HEK293 (cell line): ENCODE measurements around the gene CS.
A peak's percentile ranks its signal among the peaks of the same experiment; 100 is the strongest.

Source experiments
- CTCF ChIA-PET: fragments of 350-600 bp; formaldehyde crosslinking; extraction: SDS; loops from one replicate; lab custom pipeline; 2021; ENCODE audit warnings: antibody characterized with exemption; lab: Yijun Ruan, JAX
- POLR2A ChIA-PET: fragments of 300-600 bp; formaldehyde crosslinking; extraction: SDS; loops from one replicate; lab custom pipeline; 2020; ENCODE audit warnings: antibody characterized with exemption, inconsistent platforms; lab: Yijun Ruan, JAX
- H3K27ac ChIP-seq: fragments of 200-500 bp; sonication (Bioruptor generic); 2 replicates; pipeline ENCODE4 v1.5.1; 2014; ENCODE audit warnings: low read depth, low read length, control low read depth, inconsistent platforms; ENCODE audit errors: extremely low read depth
- H3K36me3 ChIP-seq, 2 experiments: fragments of 200-500 bp in 1 of 2; sonication (Bioruptor generic) in 1 of 2; 1 replicate in 1 of 2; 2 replicates in 1 of 2; pipeline ENCODE4 v1.5.1; 2014 to 2017; ENCODE audit warnings: inconsistent platforms in 2 of 2, low read length in 2 of 2; ENCODE audit not compliant: control insufficient read depth in 2 of 2, insufficient read depth in 1 of 2
- H3K4me1 ChIP-seq: fragments of 200-500 bp; sonication (Bioruptor generic); 2 replicates; pipeline ENCODE4 v1.5.1; 2014; ENCODE audit warnings: mild to moderate bottlenecking, low read length, inconsistent platforms; ENCODE audit not compliant: control insufficient read depth, insufficient read depth
- H3K4me3 ChIP-seq: 2 replicates; pipeline ENCODE4 v1.5.1; 2011; ENCODE audit warnings: low read depth, mild to moderate bottlenecking, control low read depth, low read length, moderate library complexity
- H3K9me3 ChIP-seq: fragments of 200-500 bp; sonication (Bioruptor generic); 2 replicates; pipeline ENCODE4 v1.5.1; 2014; ENCODE audit warnings: low read depth, low read length, inconsistent platforms; ENCODE audit not compliant: control insufficient read depth, insufficient read depth
- BCL11A ChIP-seq: fragments of 450-650 bp; formaldehyde crosslinking; IDR thresholded peaks from 2 replicates; pipeline ENCODE4 v1.5.1; 2016; ENCODE audit warnings: low read depth, missing biosample characterization, missing genetic modification characterization
- ELK4 ChIP-seq: IDR thresholded peaks from 2 replicates; pipeline ENCODE4 v1.6.1; 2011; ENCODE audit warnings: mild to moderate bottlenecking, low read depth, low read length, borderline replicate concordance
- KLF16 ChIP-seq: fragments of 450-650 bp; formaldehyde crosslinking; IDR thresholded peaks from 2 replicates; pipeline ENCODE4 v1.5.1; 2017; ENCODE audit warnings: missing biosample characterization, missing genetic modification characterization
- OVOL3 ChIP-seq: fragments of 450-650 bp; formaldehyde crosslinking; IDR thresholded peaks from 2 replicates; pipeline ENCODE4 v1.5.1; 2016; ENCODE audit warnings: missing biosample characterization, missing genetic modification characterization
- PRDM2 ChIP-seq: fragments of 450-650 bp; formaldehyde crosslinking; IDR thresholded peaks from 2 replicates; pipeline ENCODE4 v1.5.1; 2016; ENCODE audit warnings: missing biosample characterization, missing genetic modification characterization, borderline replicate concordance
- RBAK ChIP-seq: fragments of 450-650 bp; formaldehyde crosslinking; IDR thresholded peaks from 2 replicates; pipeline ENCODE4 v1.5.1; 2016; ENCODE audit warnings: missing biosample characterization, missing genetic modification characterization
- REST ChIP-seq: fragments of 450-650 bp; formaldehyde crosslinking; IDR thresholded peaks from 2 replicates; pipeline ENCODE4 v1.5.1; 2016; ENCODE audit warnings: missing biosample characterization, missing genetic modification characterization
- SP7 ChIP-seq: fragments of 450-650 bp; formaldehyde crosslinking; IDR thresholded peaks from 2 replicates; pipeline ENCODE4 v1.5.1; 2016; ENCODE audit warnings: missing biosample characterization, missing genetic modification characterization
- WT1 ChIP-seq: fragments of 450-650 bp; formaldehyde crosslinking; IDR thresholded peaks from 2 replicates; pipeline ENCODE4 v1.5.1; 2016; ENCODE audit warnings: missing biosample characterization, missing genetic modification characterization
- ZFP37 ChIP-seq: fragments of 450-650 bp; formaldehyde crosslinking; IDR thresholded peaks from 2 replicates; pipeline ENCODE4 v1.5.1; 2016; ENCODE audit warnings: missing biosample characterization, missing genetic modification characterization
- ZNF133 ChIP-seq: fragments of 450-650 bp; formaldehyde crosslinking; IDR thresholded peaks from 2 replicates; pipeline ENCODE4 v1.5.1; 2016; ENCODE audit warnings: missing biosample characterization, missing genetic modification characterization
- ZNF155 ChIP-seq: fragments of 450-650 bp; formaldehyde crosslinking; IDR thresholded peaks from 2 replicates; pipeline ENCODE4 v1.5.1; 2016; ENCODE audit warnings: missing biosample characterization, missing genetic modification characterization
- ZNF324 ChIP-seq: fragments of 450-650 bp; formaldehyde crosslinking; IDR thresholded peaks from 2 replicates; pipeline ENCODE4 v1.5.1; 2016; ENCODE audit warnings: missing biosample characterization, missing genetic modification characterization
- ZNF394 ChIP-seq: fragments of 450-650 bp; formaldehyde crosslinking; IDR thresholded peaks from 2 replicates; pipeline ENCODE4 v1.5.1; 2016; ENCODE audit warnings: missing biosample characterization, missing genetic modification characterization, mild to moderate bottlenecking, moderate library complexity, borderline replicate concordance
- ZNF404 ChIP-seq: fragments of 450-650 bp; formaldehyde crosslinking; IDR thresholded peaks from 2 replicates; pipeline ENCODE4 v1.5.1; 2017; ENCODE audit warnings: missing biosample characterization, missing genetic modification characterization
- ZNF514 ChIP-seq: fragments of 450-650 bp; formaldehyde crosslinking; IDR thresholded peaks from 2 replicates; pipeline ENCODE4 v1.5.1; 2016; ENCODE audit warnings: missing biosample characterization, missing genetic modification characterization
- ZNF555 ChIP-seq: fragments of 450-650 bp; formaldehyde crosslinking; conservative IDR thresholded peaks from 2 replicates; pipeline ENCODE4 v1.5.1; 2017; ENCODE audit warnings: missing biosample characterization, mild to moderate bottlenecking, missing genetic modification characterization, inconsistent platforms
- ZNF560 ChIP-seq: fragments of 450-650 bp; formaldehyde crosslinking; IDR thresholded peaks from 2 replicates; pipeline ENCODE4 v1.5.1; 2017; ENCODE audit warnings: missing biosample characterization, missing genetic modification characterization, borderline replicate concordance
- ZNF654 ChIP-seq: fragments of 450-650 bp; formaldehyde crosslinking; IDR thresholded peaks from 2 replicates; pipeline ENCODE4 v1.5.1; 2016; ENCODE audit warnings: low read depth, missing biosample characterization, missing genetic modification characterization
- ZNF747 ChIP-seq: fragments of 450-650 bp; formaldehyde crosslinking; IDR thresholded peaks from 2 replicates; pipeline ENCODE4 v1.5.1; 2016; ENCODE audit warnings: missing biosample characterization, missing genetic modification characterization
- TF ChIP-seq, protein P1 (sequence below): fragments of 450-650 bp; formaldehyde crosslinking; conservative IDR thresholded peaks from 2 replicates; pipeline ENCODE4 v1.5.1; 2016; ENCODE audit warnings: low read depth, missing biosample characterization, missing genetic modification characterization

CS gene

GRCh38 chr12:56267443-56268071 lies 32.6 kb downstream of the CS start (continued):
- TF ChIP-seq PRDM2 = no peak

DNA sequence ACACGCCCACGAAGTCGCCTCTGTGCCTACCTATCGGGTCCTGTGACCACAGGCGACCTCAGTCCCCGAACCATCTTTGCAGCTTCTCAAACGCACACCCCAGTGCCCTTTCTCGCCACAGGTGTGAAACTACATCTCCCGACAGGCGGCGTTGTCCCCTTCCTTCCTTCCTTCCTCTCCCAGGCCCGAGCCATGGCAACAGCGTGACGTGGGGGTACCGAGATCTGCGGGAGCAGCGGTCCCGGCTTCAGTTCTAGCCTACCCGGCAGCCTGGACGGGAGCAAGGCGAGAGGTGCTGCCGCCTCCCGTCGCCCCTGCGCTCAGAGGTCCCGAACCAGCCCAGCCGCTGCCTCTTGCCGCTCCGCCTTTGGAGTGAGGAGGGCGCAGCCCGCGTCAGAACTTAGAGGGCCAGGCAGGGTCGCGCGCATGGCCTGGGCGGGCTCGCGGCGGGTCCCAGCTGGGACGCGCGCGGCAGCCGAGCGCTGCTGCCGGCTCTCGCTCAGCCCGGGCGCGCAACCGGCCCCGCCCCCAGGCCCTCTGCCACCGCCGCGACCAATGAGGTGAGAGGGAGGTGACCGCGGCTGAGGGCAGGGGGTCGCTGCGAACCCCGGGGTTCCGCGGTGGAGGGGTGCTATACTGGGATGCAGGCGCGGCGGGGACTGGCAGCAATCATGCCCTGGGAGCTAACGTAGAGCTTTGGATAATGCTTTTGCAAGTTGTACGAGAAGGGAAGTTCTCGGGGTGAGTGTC lies 33.3 kb downstream of the CS start, which contains the start of gene COQ10A:
TSS of gene COQ10A (plus strand) at position 250 of the 750 bp plus-strand sequence. CDS start at position 427, 177 bp downstream.
- POLR2A ChIA-PET = interaction anchor here (0.6 to 2.9 kb wide), 14 partner anchors 9 to 370 kb away, joined by 3 to 26 read pairs (median 4); partner anchors contain the start of genes ANKRD52, CNPY2, RBMS2 and RNF41
- H3K4me3 ChIP-seq = peak within 1 kb of the TSS; percentile 65
- CTCF ChIA-PET = interaction anchor here (0.6 to 1.7 kb wide), 19 partner anchors 9 to 293 kb away, joined by 3 to 6 read pairs (median 3); partner anchors contain the start of genes ANKRD52 and RAB5B
- TF ChIP-seq ZNF654 (no peak), ZNF747 (tag by site-specific recombination) (no peak), RBAK (no peak), WT1 (tag by site-specific recombination) (peak; percentile 35; the same call in 1 of the 2 replicates), ZNF404 (no peak), ZNF560 (no peak), BCL11A (no peak), SP7 (tag by site-specific recombination) (peak; percentile 87), REST (no peak), ZNF555 (tag by site-specific recombination) (no peak), ZNF324 (peak; percentile 78), ZNF514 (tag by site-specific recombination) (no peak), ZNF155 (no peak), ZNF394 (tag by site-specific recombination) (peak; percentile 89), ZFP37 (tag by site-specific recombination) (peak; percentile 78; the same call in 1 of the 2 replicates), ZNF133 (tag by site-specific recombination) (no peak), KLF16 (tag by site-specific recombination) (0 out of 2 replicates have a peak, but pooled peaks have one; percentile 60), ELK4 (no peak), OVOL3 (no peak)
- TF ChIP-seq, protein P1, sequence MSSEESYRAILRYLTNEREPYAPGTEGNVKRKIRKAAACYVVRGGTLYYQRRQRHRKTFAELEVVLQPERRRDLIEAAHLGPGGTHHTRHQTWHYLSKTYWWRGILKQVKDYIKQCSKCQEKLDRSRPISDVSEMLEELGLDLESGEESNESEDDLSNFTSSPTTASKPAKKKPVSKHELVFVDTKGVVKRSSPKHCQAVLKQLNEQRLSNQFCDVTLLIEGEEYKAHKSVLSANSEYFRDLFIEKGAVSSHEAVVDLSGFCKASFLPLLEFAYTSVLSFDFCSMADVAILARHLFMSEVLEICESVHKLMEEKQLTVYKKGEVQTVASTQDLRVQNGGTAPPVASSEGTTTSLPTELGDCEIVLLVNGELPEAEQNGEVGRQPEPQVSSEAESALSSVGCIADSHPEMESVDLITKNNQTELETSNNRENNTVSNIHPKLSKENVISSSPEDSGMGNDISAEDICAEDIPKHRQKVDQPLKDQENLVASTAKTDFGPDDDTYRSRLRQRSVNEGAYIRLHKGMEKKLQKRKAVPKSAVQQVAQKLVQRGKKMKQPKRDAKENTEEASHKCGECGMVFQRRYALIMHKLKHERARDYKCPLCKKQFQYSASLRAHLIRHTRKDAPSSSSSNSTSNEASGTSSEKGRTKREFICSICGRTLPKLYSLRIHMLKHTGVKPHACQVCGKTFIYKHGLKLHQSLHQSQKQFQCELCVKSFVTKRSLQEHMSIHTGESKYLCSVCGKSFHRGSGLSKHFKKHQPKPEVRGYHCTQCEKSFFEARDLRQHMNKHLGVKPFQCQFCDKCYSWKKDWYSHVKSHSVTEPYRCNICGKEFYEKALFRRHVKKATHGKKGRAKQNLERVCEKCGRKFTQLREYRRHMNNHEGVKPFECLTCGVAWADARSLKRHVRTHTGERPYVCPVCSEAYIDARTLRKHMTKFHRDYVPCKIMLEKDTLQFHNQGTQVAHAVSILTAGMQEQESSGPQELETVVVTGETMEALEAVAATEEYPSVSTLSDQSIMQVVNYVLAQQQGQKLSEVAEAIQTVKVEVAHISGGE (tag by site-specific recombination) = peak; percentile 84

More for the DNA sequence above, 33.3 kb downstream of the CS start, which contains the start of gene COQ10A:
- no peaks in the 10 kb centered on the region; the same call in 1 of the 2 replicates for H3K4me1 ChIP-seq
- H3K9me3 ChIP-seq = no peaks in the 10 kb centered on the region
- H3K27ac ChIP-seq = peak within 1 kb of the TSS; percentile 62; the same call in 1 of the 2 replicates
- peaks cover 5 to 32% of the 10 kb centered on the region in 2 experiments for H3K36me3 ChIP-seq
